HG03135 (cell line): ENCODE results near the gene LRRC56.
"Not testable (repeated sequence)": the region's sequence is repeated elsewhere in the genome, so short reads cannot be mapped to it uniquely, and the experiment has no call there.

Experiments used
- ATAC-seq: cut with Tn5 transposase; IDR thresholded peaks from one replicate; pipeline ENCODE4 v1.9.1; 2021; ENCODE audit warnings: mild to moderate bottlenecking, moderate library complexity; ENCODE audit not compliant: unreplicated experiment

LRRC56 gene

DNA sequence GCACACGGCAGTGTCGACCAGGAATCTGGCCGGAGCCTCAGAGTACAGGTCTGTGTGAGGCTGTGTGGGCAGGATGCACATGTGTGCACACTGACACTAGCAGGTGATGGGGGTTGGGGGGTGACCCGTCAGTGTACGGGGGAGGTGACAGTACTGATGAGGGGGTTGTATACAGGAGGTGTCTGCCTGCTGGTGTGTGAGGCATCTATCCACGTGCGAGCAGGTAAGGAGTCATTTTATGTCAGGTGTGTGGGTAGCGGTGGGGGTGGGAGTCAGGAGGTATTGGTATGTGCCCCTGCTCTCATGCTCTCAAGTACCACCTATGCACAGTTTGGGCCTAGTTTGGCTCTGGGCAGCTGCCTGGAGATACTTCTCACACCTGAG lies 34.5 kb downstream of the LRRC56 start:
- ATAC-seq: no peak

DNA sequence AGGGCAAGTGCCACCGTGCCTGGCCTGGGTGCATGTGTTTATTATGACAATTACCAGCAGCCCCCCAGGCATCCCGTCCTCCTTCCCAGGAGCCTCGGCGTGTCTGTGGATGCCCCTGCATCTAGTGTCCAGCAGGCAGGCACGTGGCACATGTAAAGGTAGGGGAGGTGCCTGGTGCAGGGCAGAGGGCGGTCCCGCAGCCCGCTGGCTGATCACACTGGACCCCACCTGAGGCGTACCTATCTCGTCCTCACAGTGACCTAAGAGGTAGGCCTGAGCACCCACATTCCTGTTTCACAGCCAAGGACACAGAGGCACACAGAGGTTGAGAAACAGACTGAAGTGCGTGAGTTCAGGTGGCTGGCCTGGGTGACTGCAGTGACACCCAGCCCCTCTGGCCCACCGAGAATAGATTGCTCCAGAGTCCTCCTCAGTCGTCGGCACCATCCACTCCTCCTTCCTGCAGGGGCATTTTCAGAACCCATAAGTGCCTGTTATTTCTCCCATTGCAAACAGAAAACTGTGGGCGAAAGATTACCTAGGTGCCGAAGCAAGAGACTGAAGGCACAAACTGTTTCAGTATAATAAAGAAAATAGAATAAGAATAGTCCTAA lies 35.9 kb downstream of the LRRC56 start:
- no peak for ATAC-seq

DNA sequence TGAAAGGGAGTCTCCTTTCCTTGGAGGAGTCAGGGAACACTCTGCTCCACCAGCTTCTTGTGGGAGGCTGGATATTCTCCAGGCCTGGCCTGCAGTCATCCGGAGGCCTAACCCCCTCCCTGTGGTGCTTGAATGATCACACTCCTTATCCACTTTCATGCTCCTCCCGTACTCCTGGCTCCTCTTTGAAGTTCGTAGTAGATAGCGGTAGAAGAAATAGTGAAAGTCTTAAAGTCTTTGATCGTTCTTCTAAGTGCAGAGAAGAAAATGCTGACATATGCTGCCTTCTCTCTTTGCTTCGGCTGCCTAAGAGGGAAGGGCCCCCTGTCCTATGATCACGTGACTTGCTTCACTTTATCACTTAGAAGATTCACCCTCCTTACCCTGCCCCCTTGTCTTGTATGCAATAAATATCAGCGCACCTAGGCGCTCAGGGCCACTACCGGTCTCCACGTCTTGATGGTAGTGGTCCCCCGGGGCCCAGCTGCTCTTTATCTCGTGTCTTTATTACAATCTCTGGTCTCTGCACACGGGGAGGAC lies 36.8 kb downstream of the LRRC56 start:
- not testable (repeated sequence) for ATAC-seq

DNA sequence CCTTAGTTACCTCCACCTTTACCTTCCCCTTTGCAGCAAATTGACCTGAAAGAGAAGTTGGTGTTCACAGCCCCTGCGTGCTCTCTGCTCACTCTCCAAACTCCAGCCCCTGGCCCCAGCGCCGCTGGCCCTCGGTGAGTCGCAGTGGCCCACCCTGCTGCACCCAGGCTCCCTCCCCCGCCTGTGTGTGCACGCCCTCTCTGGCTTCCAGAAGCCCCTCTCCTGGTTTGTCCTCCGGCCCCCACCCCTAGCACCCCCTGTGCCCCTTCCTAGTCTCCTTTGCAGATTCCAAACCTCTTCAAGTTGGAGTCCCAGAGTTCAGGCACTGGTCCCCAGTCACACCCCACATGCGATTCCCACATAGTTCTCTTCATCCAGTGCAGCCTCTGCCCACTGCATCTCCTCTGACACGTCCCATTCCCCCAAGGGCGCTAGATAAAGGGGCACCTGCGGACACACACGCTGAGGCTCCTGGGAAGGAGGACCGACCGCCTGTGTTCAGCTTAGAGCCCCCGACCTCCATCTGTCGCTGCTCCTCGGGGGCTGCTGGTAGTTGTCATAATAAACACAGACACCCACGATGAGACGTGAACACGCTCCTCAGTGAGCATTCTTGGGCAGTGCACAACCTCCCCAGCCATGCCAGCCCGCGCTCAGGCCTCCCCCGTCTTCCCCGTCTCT lies 37.4 kb downstream of the LRRC56 start:
- ATAC-seq: no peak

DNA sequence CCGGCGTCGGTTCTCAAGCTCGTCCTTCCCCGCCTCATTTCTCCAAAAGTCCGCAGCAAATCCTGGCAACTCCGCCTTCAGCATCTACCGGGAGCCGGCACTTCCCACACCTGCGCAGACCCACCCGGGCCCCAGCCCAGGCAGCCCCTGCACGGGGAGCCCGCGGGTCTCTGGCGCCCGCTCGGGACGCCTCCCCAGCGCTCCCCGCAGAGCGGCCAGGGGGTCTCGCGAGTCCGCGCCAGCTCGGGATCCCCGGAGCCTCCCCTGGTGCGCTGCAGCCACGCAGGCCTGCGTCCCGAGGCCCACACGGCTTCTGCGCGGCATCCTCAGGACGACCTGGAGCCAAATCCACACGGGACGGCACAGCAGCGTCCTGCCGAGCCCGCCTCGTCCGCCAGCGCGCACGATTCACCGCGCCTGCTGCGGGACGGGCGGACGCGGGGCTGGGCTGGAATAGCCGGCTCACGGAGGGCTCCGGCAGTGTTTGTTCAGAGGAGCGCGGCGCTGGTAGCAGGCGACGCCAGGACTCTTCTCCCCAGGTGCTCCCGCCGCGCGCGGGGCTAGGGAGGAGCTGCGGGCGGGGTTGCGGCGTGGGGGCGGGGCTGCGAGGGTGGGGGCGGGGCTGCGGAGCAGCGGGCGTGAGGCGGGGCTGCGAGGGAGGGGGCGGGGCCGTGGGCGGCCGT lies 38.1 kb downstream of the LRRC56 start:
- ATAC-seq: peak; percentile 23

DNA sequence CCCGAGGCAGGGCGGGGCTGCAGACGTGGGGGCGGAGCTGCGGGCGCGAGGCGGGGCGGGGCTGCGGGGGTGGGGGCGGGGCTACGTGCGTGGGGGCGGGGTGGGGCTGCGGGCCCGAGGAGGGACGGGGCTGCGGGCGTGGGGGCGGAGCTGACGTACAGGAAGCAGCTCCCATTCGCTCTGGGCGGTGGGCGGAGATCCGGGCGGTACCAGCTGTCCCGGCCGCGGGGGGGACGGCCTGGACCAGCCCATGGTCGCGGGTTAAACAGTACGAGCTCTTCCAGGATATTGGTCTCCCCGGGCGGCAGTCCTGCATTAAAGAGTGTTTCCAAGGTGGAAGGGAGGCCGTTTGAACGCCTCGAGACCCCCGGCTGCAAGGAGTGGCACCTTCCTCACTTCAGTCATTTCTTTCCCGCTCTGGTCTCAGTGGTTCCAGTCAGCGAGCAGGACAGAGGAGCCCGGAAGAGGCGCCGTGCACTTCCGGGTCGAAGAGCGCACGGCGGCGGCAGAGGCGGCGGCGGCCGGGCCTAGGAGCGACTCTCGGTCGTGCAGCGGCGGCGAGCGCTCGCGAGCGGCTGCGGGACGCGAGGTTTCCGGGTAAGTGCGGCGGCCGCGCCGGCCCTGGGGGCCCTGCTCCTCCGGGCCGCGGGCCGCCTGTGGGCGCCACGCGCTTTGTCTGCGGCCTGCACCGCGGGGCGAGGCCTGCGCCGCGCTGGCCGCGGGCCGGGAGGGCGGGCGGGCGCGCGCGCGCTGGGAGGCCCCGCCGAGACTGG lies 38.9 kb downstream of the LRRC56 start, which contains the start of gene PHRF1:
PHRF1 (plus strand) TSS at position 475 of the 773 bp plus-strand sequence. CDS start 5,043 bp downstream, outside the sequence.
- peak; percentile 76 for ATAC-seq

DNA sequence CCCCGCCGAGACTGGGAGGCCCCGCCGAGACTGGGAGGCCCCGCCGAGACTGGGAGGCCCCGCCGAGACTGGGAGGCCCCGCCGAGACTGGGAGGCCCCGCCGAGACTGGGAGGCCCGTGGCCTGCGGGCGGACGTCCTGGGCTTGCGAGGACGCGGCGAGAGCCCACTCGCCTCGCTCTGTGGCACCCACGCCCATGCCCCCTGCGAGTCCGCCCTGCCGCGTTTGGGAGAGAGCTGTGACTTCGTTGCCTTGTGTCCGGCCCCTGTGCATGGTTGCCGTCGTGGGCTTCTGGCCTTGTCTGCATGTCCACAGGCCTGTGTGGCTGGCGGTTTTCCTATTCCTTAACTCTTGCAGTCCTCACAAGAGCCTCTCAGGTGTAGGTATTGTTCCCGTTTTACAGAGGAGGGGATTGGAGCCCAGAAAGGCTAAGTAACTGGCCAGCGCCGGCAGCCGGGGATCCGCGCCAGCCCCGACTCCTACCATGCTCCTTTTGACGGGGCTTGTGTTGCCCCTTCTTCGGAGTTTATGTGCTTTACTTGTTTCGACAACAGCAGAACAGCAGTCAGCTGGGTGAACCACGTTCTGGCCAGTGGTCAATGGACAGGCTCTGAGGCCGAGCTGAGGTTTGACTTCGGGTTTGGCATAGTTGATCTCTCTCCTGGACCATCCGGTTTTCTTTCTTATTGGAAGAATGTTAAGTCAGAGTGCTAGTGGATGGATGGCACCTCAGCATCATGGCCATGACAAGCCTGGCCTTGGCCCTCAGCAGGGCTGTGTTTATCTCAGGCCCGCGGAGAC lies 39.7 kb downstream of the LRRC56 start:
- ATAC-seq: no peak

DNA sequence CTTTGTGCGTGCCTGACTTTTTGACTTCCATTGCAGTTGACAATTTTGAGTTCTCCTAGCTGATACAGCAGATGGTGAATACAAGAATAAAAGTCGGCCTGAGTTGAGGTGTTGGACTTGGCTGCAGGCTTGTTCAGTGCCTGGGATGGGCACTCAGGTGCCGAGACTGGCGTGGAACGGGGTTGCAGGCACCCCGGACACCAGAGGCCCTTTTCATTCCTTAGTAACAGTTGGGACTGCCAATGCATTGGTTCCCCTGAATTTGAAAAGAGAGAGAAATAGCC lies 40.2 kb downstream of the LRRC56 start:
- no peak for ATAC-seq

DNA sequence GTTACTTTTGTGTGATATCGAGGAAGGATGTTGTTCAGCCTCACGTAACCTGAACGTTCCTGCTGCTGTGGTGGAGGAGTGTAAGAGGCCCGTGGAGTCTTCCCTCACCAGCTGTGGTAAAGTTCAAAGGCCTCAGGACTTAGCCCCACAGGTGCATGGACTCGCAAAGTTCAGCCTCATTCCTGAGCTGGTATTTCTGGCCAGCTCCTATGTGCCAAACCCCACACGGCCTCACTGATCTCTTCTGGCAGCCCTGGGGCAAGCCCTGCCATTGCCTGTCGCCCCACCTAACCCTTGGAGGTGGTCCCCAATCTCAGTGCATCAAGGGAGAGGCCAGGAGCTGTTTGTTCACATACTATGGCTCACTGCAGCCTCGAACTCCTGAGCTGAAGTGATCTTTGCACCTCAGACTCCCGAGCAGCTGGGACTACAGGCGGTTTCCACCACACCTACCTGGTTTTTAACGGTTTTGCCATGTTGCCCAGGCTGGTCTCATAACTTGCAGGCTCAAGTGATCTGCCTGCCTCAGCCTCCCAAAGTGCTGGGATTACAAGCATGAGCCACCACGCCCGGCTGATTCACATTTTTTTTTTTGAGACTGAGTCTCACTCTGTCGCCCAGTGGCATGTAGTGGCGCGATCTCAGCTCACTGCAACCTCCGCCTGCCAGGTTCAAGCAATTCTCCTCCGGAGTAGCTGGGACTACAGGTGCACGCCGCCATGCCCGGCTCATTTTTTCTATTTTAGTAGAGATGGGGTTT lies 41.1 kb downstream of the LRRC56 start:
- no peak for ATAC-seq

DNA sequence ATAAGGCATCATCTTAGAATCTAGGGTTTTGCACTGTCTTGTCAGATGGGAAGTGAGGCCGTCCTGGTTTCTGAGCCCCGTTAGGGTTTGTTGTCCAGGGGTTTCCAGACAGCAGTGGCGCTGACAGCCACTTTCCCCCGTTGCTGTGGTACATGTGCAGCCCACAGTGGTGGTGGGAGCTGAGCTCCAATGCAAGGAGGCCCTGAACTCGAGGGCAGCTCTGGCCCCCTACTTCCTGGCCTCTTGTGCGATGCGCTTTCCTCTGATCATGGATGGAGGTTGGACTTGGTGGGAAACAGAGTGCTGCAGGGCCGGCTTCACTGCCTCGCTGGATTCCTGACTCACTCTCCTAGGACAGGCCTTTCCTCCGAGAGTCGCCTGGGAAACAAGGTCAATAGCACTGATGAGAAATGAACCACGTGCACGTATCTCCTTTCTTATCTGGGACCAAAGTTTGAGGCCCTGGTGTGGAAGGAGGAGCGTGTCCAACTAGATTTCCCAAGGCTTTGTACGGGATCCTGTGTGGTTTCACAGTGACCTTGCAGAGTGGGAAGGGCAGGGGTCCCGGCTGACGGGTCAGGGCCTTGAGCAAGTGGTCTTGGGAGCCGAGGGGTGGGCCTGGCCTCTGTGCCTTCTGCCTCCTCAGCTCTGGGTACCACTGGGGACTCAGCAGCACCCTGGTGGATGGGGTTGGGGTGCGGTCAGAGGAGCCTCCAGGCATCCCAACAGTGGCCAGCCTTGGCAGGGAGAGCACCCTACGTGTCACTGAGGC lies 42.7 kb downstream of the LRRC56 start:
- ATAC-seq: no peak

DNA sequence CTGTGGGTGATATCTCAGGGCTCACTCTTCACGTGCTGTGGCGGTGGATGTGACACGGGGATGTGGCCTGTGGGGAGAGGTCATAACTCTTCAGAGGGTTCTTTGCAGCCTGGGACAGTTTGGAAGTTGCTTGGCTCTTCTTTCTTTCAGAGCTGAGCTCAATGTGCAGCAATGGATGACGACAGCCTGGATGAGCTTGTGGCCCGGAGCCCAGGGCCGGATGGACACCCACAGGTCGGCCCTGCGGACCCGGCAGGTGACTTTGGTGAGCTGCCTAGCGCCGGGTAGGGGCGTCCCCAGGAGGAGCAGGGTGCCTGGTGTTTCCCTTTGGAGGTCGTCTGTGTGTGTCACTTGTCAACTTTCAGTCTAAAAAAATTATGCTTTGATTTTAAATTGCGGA lies 44.0 kb downstream of the LRRC56 start:
- no peak for ATAC-seq

DNA sequence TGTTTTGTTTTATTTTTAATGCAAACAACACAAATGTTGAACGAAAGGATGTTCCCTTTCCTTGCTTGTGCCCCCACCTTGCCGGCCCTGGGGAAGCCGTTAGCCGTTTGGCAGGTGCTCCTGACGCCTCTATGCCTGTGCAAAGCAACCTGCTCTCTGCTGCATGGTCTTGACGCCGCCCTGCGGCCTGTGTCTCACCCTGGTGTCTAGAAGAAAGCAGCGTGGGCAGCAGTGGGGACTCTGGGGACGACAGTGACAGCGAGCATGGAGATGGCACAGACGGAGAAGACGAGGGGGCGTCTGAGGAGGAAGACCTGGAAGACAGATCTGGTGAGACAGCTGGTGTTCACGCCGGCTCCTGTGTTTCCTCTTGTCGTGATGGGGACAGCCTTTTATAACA lies 44.4 kb downstream of the LRRC56 start:
- ATAC-seq: no peak

DNA sequence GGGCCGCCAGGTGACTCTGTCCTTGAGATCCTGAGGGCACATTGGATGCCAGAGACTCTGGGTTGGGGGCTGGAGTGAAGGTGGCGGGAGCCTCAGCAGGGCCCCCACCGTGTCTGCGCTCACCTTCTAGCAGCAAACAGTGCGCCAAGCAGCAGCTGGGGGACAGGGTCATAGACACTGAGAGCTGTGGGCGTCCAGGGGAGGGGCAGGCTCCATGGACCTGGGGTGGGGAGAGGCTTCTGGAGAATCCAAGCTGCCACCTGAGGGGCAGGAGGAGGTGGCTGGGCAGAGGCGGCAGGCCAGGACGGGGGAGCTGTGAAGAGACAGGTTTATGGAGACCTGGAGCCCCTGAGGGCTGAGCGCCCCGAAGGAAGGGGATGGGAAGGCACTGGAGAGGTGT lies 47.0 kb downstream of the LRRC56 start:
- ATAC-seq: no peak

DNA sequence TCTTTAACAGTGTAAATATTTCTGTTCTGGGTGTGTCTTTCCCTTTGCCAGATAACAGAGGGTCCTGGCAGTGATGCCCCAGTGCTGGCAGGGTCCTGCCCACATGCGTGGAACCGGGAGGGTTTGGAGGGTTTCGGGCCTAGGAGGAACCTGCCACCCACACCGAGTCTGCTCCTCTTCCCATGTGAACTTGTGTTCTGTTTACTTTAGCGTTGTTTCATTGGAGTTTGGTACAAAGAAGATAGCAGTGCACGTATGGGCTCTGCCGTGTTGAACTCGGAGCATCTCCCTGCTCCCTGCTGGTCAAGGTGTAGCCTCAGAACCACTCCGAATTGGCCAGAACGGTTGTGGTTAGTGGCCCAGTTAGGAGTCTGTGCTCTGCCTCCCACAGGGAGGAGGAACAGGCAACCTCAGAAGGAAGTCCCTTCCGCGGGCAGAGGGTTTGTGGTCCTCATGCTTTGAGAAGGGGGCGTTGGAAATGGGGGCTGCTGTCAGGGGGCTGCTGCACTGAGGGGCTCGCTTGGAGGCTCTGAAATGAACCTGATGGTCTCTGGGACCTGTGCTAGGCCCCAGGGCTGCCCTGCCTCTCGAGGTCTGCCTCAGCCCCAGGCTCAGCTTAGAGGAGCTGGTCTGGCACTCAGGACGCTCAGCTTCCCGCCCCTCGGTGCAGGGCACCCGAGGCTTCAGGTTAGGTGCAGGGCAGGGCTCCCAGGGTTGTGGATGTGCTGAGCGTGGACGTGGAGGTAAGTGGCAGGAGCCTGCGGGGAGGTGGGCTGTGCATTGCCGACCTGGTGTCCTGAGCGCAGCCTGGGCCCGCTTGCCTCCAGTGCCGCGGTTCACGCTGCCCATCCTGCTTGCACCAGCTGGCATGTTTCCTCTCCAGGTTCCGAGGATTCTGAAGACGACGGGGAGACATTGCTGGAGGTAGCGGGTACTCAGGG lies 49.3 kb downstream of the LRRC56 start:
- ATAC-seq: no peak

DNA sequence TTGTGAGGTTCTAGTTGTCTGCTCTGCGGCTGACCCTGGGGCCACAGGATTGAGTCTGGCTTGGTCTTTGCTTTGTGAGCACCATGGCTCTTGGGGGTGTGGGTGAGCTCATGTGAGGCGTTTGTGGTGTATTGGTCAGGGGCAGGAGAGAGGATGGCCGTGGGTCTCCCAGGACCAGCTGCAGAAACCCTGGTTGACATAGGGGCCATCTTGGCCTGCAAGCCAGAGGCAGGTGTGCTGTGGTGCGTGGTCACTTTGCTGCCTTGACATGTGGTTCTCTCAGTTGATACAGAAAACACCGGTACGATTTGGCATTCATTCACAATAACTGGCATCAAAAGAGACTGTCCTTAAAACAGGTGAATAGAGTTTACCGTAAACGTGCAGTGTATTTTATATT lies 50.2 kb downstream of the LRRC56 start:
- no peak for ATAC-seq

DNA sequence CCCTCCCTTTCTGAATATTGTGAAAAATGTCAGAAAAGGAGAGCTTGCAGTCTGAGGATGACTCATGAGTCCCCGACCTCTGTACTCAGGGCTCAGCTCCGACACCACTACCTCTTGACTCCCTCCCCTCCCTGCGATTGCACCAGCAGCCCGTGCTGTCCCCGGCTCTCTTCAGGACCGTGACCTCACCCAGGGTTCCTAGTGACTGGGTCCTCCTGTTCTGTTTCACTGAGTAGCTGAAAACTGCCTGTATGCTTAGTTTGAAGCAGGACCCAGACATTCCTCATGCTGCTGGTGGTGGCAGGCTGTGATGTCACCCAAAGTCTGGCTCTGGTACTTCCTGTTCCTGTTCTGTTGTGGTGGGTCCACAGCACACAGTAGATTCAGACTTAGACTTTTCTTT lies 50.7 kb downstream of the LRRC56 start:
- ATAC-seq: no peak

DNA sequence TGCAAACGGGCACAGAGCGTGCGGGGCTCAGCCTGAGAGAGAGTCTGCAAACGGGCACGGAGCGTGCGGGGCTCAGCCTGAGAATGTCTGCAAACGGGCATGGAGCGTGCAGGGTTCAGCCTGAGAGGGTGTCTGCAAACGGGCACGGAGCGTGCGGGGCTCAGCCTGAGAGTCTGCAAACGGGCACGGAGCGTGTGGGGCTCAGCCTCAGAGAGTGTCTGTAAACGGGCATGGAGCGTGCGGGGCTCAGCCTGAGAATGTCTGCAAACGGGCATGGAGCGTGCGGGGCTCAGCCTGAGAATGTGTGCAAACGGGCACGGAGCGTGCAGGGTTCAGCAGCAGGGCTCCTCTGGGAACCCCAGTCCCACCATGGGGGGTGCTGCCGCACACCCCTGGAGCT lies 52.5 kb downstream of the LRRC56 start:
- ATAC-seq: no peak

DNA sequence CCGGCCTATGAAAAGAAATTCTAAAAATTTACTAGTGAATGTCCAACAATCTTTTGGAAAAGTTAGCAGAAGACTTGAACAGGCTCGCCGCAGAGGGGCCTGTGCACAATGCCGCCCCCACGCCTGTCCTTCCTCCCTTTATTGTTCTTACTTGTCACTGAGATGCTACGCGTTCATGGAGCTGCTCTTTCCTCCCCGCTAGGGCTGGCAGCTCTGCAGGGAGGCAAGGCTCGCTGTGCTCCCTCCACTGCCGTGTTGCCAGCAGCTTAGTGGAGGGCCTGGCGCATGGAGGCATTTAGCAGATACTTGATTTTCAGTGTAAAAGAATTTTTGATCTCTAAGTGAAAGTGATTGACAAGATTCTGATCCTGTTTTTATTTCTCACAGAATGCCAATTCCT lies 53.7 kb downstream of the LRRC56 start:
- no peak for ATAC-seq
